Tibial nerve (tissue), 4 donors: ENCODE measurements around the gene FAM162B.
"Not testable (repeated sequence)": the region's sequence is repeated elsewhere in the genome, so short reads cannot be mapped to it uniquely, and the experiment has no call there.

Experiments used
- EP300 ChIP-seq, 2 donors: sonication (generic); formaldehyde crosslinking; IDR thresholded peaks; one replicate each; pipeline ENCODE4 v1.6.1; 2017; ENCODE audit warnings: antibody characterized with exemption in 2 of 2, mild to moderate bottlenecking in 1 of 2
- POLR2A ChIP-seq, 2 donors: fragments of 450-650 bp; IDR thresholded peaks; one replicate each; pipeline ENCODE4 v1.6.1; 2017; ENCODE audit warnings: antibody characterized with exemption in 2 of 2, mild to moderate bottlenecking in 2 of 2, moderate library complexity in 2 of 2
- TF ChIP-seq, protein P1 (sequence below), 5 experiments: fragments of 200-600 bp in 3 of 5; fragments of 450-650 bp in 2 of 5; sonication (generic) in 3 of 5; IDR thresholded peaks; one replicate each; pipeline ENCODE4 v1.5.1; 2016 to 2019; ENCODE audit warnings: antibody characterized with exemption in 5 of 5, mild to moderate bottlenecking in 3 of 5, moderate library complexity in 2 of 5

DNA sequence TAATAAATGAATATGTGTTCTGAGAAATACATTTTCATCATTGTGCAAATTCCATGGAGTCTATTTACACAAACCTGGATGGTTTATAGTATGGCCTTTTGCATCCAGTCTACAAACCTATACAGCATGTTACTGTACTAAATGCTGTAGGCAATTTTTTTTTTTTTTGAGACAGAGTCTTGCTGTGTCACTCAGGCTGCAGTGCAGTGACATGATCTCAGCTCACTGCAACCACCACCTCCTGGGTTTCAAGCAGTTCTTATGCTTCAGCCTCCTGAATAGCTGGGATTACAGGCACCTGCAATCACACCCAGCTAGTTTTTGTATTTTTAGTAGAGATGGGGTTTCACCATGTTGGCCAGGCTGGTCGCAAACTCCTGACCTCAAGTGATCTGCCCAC, 61.6 kb downstream of the FAM162B start:
- TF ChIP-seq POLR2A, EP300 (IDR thresholded peaks at IDR 0.05): not testable (repeated sequence)
- TF ChIP-seq, protein P1, sequence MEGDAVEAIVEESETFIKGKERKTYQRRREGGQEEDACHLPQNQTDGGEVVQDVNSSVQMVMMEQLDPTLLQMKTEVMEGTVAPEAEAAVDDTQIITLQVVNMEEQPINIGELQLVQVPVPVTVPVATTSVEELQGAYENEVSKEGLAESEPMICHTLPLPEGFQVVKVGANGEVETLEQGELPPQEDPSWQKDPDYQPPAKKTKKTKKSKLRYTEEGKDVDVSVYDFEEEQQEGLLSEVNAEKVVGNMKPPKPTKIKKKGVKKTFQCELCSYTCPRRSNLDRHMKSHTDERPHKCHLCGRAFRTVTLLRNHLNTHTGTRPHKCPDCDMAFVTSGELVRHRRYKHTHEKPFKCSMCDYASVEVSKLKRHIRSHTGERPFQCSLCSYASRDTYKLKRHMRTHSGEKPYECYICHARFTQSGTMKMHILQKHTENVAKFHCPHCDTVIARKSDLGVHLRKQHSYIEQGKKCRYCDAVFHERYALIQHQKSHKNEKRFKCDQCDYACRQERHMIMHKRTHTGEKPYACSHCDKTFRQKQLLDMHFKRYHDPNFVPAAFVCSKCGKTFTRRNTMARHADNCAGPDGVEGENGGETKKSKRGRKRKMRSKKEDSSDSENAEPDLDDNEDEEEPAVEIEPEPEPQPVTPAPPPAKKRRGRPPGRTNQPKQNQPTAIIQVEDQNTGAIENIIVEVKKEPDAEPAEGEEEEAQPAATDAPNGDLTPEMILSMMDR (IDR thresholded peaks at IDR 0.05): not testable (repeated sequence)
